Hepatocyte (in vitro differentiated cells): Measurements from ENCODE around the gene CD81.

Experiments used
- CTCF ChIP-seq: fragments of 200-600 bp; sonication (generic); IDR thresholded peaks from 2 replicates; pipeline ENCODE4 v1.5.1; 2016; ENCODE audit warnings: antibody characterized with exemption, mild to moderate bottlenecking; ENCODE audit not compliant: poor library complexity
- EZH2 ChIP-seq: fragments of 200-600 bp; sonication (generic); IDR thresholded peaks from 2 replicates; pipeline ENCODE4 v1.6.1; 2016; ENCODE audit warnings: antibody characterized with exemption, mild to moderate bottlenecking, borderline replicate concordance
- EZH2phosphoT487 ChIP-seq: fragments of 200-600 bp; sonication (generic); IDR thresholded peaks from one replicate; pipeline ENCODE4 v1.6.1; 2018; ENCODE audit warnings: antibody characterized with exemption, mild to moderate bottlenecking, low read depth, moderate library complexity; ENCODE audit not compliant: unreplicated experiment, severe bottlenecking

DNA sequence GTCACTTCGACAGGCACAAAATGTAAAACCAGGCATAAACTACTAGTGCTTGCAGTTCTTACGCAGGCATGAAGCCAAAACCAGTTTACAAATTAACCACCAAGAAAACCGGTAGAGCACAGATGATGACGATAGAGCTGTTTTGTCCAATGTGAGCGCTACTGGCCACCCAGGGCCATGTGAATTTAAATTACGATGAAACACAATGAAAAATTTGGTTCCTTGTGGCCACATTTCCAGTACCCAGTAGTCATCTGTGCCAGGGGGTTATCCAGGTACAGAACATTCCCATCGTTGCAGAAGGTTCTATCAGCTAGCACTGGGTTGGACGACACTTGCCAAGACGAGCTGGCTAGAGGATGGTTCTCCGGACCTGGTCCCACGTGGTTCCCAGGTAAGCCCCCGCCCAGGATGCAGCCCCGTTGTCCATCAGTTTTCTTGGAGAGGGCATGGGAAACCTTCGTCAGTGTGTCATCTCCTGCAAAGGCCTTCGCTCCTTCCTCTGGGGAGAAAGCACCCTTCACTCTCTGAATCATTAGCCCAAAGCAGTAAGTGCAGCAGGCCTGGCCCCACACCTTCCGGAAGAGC, 1.1 kb upstream of the CD81 start:
- TF ChIP-seq CTCF (no peak), EZH2phosphoT487 (no peak), EZH2 (no peak)
